ENCODE measurements around the gene KLHL26.

Gene KLHL26

GRCh38 chr19:18616023-18616422 is 20.8 kb upstream of the KLHL26 start (continued):
- TF ChIP-seq SALL2 (tag by site-specific recombination; IDR thresholded peaks at IDR 0.05; ENCODE audit: borderline replicate concordance), result no peak
- TF ChIP-seq, protein P1, sequence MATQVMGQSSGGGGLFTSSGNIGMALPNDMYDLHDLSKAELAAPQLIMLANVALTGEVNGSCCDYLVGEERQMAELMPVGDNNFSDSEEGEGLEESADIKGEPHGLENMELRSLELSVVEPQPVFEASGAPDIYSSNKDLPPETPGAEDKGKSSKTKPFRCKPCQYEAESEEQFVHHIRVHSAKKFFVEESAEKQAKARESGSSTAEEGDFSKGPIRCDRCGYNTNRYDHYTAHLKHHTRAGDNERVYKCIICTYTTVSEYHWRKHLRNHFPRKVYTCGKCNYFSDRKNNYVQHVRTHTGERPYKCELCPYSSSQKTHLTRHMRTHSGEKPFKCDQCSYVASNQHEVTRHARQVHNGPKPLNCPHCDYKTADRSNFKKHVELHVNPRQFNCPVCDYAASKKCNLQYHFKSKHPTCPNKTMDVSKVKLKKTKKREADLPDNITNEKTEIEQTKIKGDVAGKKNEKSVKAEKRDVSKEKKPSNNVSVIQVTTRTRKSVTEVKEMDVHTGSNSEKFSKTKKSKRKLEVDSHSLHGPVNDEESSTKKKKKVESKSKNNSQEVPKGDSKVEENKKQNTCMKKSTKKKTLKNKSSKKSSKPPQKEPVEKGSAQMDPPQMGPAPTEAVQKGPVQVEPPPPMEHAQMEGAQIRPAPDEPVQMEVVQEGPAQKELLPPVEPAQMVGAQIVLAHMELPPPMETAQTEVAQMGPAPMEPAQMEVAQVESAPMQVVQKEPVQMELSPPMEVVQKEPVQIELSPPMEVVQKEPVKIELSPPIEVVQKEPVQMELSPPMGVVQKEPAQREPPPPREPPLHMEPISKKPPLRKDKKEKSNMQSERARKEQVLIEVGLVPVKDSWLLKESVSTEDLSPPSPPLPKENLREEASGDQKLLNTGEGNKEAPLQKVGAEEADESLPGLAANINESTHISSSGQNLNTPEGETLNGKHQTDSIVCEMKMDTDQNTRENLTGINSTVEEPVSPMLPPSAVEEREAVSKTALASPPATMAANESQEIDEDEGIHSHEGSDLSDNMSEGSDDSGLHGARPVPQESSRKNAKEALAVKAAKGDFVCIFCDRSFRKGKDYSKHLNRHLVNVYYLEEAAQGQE (tag by site-specific recombination; IDR thresholded peaks at IDR 0.05), result no peak
- TF ChIP-seq ZNF571 (tag by site-specific recombination; IDR thresholded peaks at IDR 0.05), result no peak
- no peak for TF ChIP-seq PRDM10 (tag by site-specific recombination; IDR thresholded peaks at IDR 0.05)
- TF ChIP-seq ZNF555 (tag by site-specific recombination; conservative IDR thresholded peaks at IDR 0.05), result no peak
- TF ChIP-seq GLI2 (tag by site-specific recombination; IDR thresholded peaks at IDR 0.05; ENCODE audit: borderline replicate concordance, low read depth), result no peak
- TF ChIP-seq ZNF558 (tag by site-specific recombination; IDR thresholded peaks at IDR 0.05), result no peak
- no peak for TF ChIP-seq ZNF792 (tag by site-specific recombination; IDR thresholded peaks at IDR 0.05)
- no peak for TF ChIP-seq ZBTB26 (tag by site-specific recombination; optimal IDR thresholded peaks at IDR 0.05)
- TF ChIP-seq ZFP3 (tag by site-specific recombination; IDR thresholded peaks at IDR 0.05; ENCODE audit: low read depth), result no peak
- no peak for TF ChIP-seq SP2 (tag by site-specific recombination; IDR thresholded peaks at IDR 0.05)

DNA sequence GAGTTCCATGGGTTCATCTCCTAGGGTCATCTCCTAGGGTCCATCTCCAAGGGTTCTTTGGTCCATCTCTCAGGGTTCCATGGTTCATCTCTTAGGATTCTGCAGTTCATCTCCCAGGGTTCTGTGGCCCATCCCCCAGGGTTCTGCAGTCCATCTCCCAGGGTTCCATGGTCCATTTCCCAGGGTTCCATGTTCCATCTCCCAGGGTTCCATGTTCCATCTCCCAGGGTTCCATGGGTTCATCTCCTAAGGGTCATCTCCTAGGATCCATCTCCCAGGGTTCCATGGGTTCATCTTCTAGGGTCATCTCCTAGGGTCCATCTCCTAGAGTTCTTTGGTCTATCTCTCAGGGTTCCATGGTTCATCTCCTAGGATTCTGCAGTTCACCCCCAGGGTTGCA is 19.3 kb upstream of the KLHL26 start:
- Histone ChIP-seq H3K27ac (ENCODE audit: extremely low read depth, low read depth, low read length) (no peak overlapping the region), H3K4me3 (ENCODE audit: low read depth, low read length) (no peak overlapping the region), H3K9me3 (ENCODE audit: control insufficient read depth, insufficient read depth, low read depth, low read length) (no peaks in the 10 kb centered on the region), H3K4me1 (ENCODE audit: control insufficient read depth, insufficient read depth, low read length) (no peaks in the 10 kb centered on the region), H3K36me3 (ENCODE audit: control insufficient read depth in 2 of 2, insufficient read depth in 1 of 2, low read length in 2 of 2) (no peaks in the 10 kb centered on the region)
- CTCF ChIA-PET, result no interaction called here
- TF ChIP-seq ZNF76 (tag by site-specific recombination; IDR thresholded peaks at IDR 0.05; ENCODE audit: borderline replicate concordance, low read depth) (peak; percentile 80), ZNF19 (tag by site-specific recombination; IDR thresholded peaks at IDR 0.05; ENCODE audit: low read depth) (no peak)
- POLR2A ChIA-PET, result no interaction called here

- H3K4me1 ChIP-seq (ENCODE audit: control insufficient read depth, insufficient read depth, low read length), result no peaks in the 10 kb centered on the region
- ChIA-PET POLR2A (no interaction called here), CTCF (interaction anchor here (1.1 kb wide), 1 partner anchor 13 kb away, joined by 3 read pairs; no protein-coding TSS in a partner anchor)
- no peak overlapping the region for H3K4me3 ChIP-seq (ENCODE audit: low read depth, low read length)
- no peaks in the 10 kb centered on the region for H3K36me3 ChIP-seq (ENCODE audit: control insufficient read depth in 2 of 2, insufficient read depth in 1 of 2, low read length in 2 of 2)
- no peak overlapping the region for H3K27ac ChIP-seq (ENCODE audit: extremely low read depth, low read depth, low read length)
- H3K9me3 ChIP-seq (ENCODE audit: control insufficient read depth, insufficient read depth, low read depth, low read length), result no peaks in the 10 kb centered on the region
- TF ChIP-seq ZEB2 (tag by site-specific recombination; IDR thresholded peaks at IDR 0.05) (no peak), ZNF404 (tag by site-specific recombination; IDR thresholded peaks at IDR 0.05) (no peak), ZNF544 (tag by site-specific recombination; IDR thresholded peaks at IDR 0.05) (no peak), ZNF354C (tag by site-specific recombination; IDR thresholded peaks at IDR 0.05; ENCODE audit: borderline replicate concordance, low read depth) (no peak), ZNF624 (tag by site-specific recombination; IDR thresholded peaks at IDR 0.05) (no peak), ZNF433 (tag by site-specific recombination; IDR thresholded peaks at IDR 0.05; ENCODE audit: low read depth) (no peak), HOXC10 (CRISPR knock-in tag; IDR thresholded peaks at IDR 0.05) (no peak), HOXA7 (CRISPR knock-in tag; IDR thresholded peaks at IDR 0.05; ENCODE audit: borderline replicate concordance) (no peak), ZBTB20 (tag by site-specific recombination; IDR thresholded peaks at IDR 0.05) (no peak)
- TF ChIP-seq, protein P2, sequence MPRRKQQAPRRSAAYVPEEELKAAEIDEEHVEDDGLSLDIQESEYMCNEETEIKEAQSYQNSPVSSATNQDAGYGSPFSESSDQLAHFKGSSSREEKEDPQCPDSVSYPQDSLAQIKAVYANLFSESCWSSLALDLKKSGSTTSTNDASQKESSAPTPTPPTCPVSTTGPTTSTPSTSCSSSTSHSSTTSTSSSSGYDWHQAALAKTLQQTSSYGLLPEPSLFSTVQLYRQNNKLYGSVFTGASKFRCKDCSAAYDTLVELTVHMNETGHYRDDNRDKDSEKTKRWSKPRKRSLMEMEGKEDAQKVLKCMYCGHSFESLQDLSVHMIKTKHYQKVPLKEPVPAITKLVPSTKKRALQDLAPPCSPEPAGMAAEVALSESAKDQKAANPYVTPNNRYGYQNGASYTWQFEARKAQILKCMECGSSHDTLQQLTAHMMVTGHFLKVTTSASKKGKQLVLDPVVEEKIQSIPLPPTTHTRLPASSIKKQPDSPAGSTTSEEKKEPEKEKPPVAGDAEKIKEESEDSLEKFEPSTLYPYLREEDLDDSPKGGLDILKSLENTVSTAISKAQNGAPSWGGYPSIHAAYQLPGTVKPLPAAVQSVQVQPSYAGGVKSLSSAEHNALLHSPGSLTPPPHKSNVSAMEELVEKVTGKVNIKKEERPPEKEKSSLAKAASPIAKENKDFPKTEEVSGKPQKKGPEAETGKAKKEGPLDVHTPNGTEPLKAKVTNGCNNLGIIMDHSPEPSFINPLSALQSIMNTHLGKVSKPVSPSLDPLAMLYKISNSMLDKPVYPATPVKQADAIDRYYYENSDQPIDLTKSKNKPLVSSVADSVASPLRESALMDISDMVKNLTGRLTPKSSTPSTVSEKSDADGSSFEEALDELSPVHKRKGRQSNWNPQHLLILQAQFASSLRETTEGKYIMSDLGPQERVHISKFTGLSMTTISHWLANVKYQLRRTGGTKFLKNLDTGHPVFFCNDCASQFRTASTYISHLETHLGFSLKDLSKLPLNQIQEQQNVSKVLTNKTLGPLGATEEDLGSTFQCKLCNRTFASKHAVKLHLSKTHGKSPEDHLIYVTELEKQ (tag by site-specific recombination; IDR thresholded peaks at IDR 0.05; ENCODE audit: borderline replicate concordance), result no peak
These were observed 18.6 kb upstream of the KLHL26 start for GRCh38 chr19:18618236-18618635.

Measured in HEK293 (cell line).